Measurements from ENCODE around the gene ANO3. TPM values are rescaled to one million over a fixed set of nuclear protein-coding genes. Genes with fewer than 3 reads are reported as not detected.

The ANO3 gene
- total and polyA plus RNA-seq, 2 of the 8 experiments (the other 6 are each of a cell fraction or from before 2014, with no cell fraction given): not detected

DNA sequence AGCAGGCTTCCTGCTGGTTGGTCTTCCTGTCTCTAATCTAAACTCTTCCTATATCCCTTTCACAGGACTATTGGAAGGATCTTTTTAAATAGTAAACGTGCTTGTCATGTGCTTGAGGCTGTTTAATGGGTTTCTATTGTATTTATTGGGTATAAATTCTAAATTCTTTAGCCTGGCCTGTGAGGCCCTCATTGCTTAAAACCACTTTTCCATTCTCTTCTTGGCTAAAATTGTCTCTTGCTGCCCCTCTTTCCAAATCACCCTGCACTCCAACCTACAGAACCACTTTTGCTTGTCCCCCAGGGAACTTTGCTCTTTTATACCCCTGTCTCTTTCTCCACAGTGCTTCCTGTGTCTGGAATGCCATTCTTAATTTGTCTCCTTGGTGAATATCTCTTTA lies 286.5 kb downstream of the ANO3 start:
- Histone ChIP-seq H3K4me1 (replicated peaks in 1 of 4; ENCODE audit: control insufficient read depth in 3 of 4, insufficient read depth in 4 of 4, low read length in 3 of 4) (no peaks in the 10 kb centered on the region), H2BK12ac (ENCODE audit: low read depth, low read length) (no peak overlapping the region), H3K18ac (ENCODE audit: extremely low read depth, low read length) (no peak overlapping the region), H3K4me2 (ENCODE audit: insufficient read depth in 1 of 2, low read depth in 2 of 2, low read length in 2 of 2) (no peak overlapping the region), H3K27me3 (replicated peaks in 1 of 4; ENCODE audit: control insufficient read depth in 3 of 4, extremely low read depth in 1 of 4, insufficient read depth in 3 of 4, low read length in 3 of 4) (no peaks in the 10 kb centered on the region), H2AK5ac (ENCODE audit: low read depth, low read length) (no peak overlapping the region), H3K9me3 (ENCODE audit: insufficient read depth in 2 of 2, low read depth in 1 of 2, low read length in 1 of 2) (no peaks in the 10 kb centered on the region), H4K8ac (ENCODE audit: extremely low read depth, insufficient read depth, low read length) (no peak overlapping the region), H2AFZ (ENCODE audit: low read length) (peak overlapping the region; percentile 10; the same call in 1 of the 2 replicates), H3K4me3 (ENCODE audit: extremely low read depth in 1 of 4, insufficient read depth in 2 of 4, low read depth in 3 of 4, low read length in 4 of 4) (no peak overlapping the region), H2BK15ac (ENCODE audit: low read length) (no peak overlapping the region), H4K91ac (replicated peaks; ENCODE audit: insufficient read length, low read length) (no peak overlapping the region), H3K23ac (ENCODE audit: insufficient read length) (no peak overlapping the region), H3K79me1 (ENCODE audit: low read depth, low read length) (no peaks in the 10 kb centered on the region), H3K36me3 (ENCODE audit: control insufficient read depth in 2 of 4, insufficient read depth in 4 of 4, low read length in 3 of 4) (no peaks in the 10 kb centered on the region), H3K56ac (replicated peaks; ENCODE audit: insufficient read length, low read depth, low read length) (no peak overlapping the region), H3K4ac (replicated peaks; ENCODE audit: insufficient read length, low read depth, low read length) (no peak overlapping the region), H4K5ac (ENCODE audit: insufficient read length, low read depth, low read length) (no peak overlapping the region), H3K79me2 (ENCODE audit: control insufficient read depth in 1 of 2, insufficient read depth in 2 of 2, low read length in 2 of 2) (no peaks in the 10 kb centered on the region), H3K23me2 (ENCODE audit: low read depth, low read length) (no peaks in the 10 kb centered on the region; the same call in 1 of the 2 replicates), H3K9ac (replicated peaks in 1 of 4; ENCODE audit: extremely low read depth in 1 of 4, low read depth in 3 of 4, low read length in 3 of 4) (no peak overlapping the region), H3K14ac (ENCODE audit: insufficient read length) (no peak overlapping the region), H3K27ac (ENCODE audit: low read depth, low read length) (no peak overlapping the region), H4K20me1 (replicated peaks in 1 of 2; ENCODE audit: control insufficient read depth in 1 of 2, insufficient read depth in 2 of 2, low read length in 2 of 2) (no peaks in the 10 kb centered on the region), H2BK120ac (replicated peaks; ENCODE audit: low read depth, low read length) (no peak overlapping the region), H2BK5ac (ENCODE audit: low read depth, low read length) (no peak overlapping the region), H2BK20ac (ENCODE audit: low read length) (no peak overlapping the region)
- CTCF ChIA-PET (ENCODE audit: partially characterized antibody): interaction anchor here (0.5 kb wide), 1 partner anchor 12 kb away, joined by 4 read pairs; no protein-coding TSS in a partner anchor
- DNase-seq (ENCODE audit: low read depth in 1 of 2, low spot score in 2 of 2) (no peak), FAIRE-seq (no peak)
- WGBS, 2 experiments (ENCODE audit: extremely low coverage in 1 of 2, insufficient coverage in 1 of 2, insufficient read length in 1 of 2, insufficient replicate concordance in 2 of 2, low coverage in 1 of 2, low lambda C conversion rate in 2 of 2, missing lambda C conversion rate in 1 of 2): 56% methylated on average over 1 of the region's 1 CpG; no CpG with 5 or more reads in 1 of the 2 experiments
- POLR2A ChIA-PET (ENCODE audit: partially characterized antibody): no interaction called here
- TF ChIP-seq NRF1 (IDR thresholded peaks at IDR 0.05; ENCODE audit: low read depth, low read length) (no peak), ASH2L (IDR thresholded peaks at IDR 0.05; ENCODE audit: low read length) (no peak), RAD21 (IDR thresholded peaks at IDR 0.05 in 1 of 2, conservative IDR thresholded peaks at IDR 0.05 in 1 of 2; ENCODE audit: low read depth in 2 of 2, low read length in 2 of 2) (no peak), POLR2AphosphoS5 (IDR thresholded peaks at IDR 0.05; ENCODE audit: low read depth, low read length) (no peak), CBX8 (IDR thresholded peaks at IDR 0.05; ENCODE audit: borderline replicate concordance, low read depth, low read length) (no peak), TEAD4 (IDR thresholded peaks at IDR 0.05; ENCODE audit: low read depth, low read length) (no peak), SP2 (IDR thresholded peaks at IDR 0.05; ENCODE audit: low read length) (no peak), SP1 (IDR thresholded peaks at IDR 0.05; ENCODE audit: low read depth, low read length) (no peak), CEBPB (IDR thresholded peaks at IDR 0.05; ENCODE audit: low read depth, low read length) (no peak), FOSL1 (IDR thresholded peaks at IDR 0.05; ENCODE audit: insufficient read depth, low read depth, low read length) (no peak), TAF1 (IDR thresholded peaks at IDR 0.05; ENCODE audit: low read depth, low read length) (no peak), TCF12 (IDR thresholded peaks at IDR 0.05; ENCODE audit: low read depth, low read length) (no peak), MAFK (IDR thresholded peaks at IDR 0.05; ENCODE audit: low read depth, low read length) (no peak)
- TF ChIP-seq, protein P1, sequence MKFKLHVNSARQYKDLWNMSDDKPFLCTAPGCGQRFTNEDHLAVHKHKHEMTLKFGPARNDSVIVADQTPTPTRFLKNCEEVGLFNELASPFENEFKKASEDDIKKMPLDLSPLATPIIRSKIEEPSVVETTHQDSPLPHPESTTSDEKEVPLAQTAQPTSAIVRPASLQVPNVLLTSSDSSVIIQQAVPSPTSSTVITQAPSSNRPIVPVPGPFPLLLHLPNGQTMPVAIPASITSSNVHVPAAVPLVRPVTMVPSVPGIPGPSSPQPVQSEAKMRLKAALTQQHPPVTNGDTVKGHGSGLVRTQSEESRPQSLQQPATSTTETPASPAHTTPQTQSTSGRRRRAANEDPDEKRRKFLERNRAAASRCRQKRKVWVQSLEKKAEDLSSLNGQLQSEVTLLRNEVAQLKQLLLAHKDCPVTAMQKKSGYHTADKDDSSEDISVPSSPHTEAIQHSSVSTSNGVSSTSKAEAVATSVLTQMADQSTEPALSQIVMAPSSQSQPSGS (IDR thresholded peaks at IDR 0.05; ENCODE audit: low read length): no peak
